ENCODE measurements around the gene ATXN1. TPM values are rescaled to one million over a fixed set of nuclear protein-coding genes. Genes with fewer than 3 reads are reported as not detected.

The ATXN1 gene
- total and polyA plus RNA-seq, 2 of the 13 experiments (the other 11 are each of a cell fraction or from before 2014, with no cell fraction given) = 20.7 to 39.5 TPM

DNA sequence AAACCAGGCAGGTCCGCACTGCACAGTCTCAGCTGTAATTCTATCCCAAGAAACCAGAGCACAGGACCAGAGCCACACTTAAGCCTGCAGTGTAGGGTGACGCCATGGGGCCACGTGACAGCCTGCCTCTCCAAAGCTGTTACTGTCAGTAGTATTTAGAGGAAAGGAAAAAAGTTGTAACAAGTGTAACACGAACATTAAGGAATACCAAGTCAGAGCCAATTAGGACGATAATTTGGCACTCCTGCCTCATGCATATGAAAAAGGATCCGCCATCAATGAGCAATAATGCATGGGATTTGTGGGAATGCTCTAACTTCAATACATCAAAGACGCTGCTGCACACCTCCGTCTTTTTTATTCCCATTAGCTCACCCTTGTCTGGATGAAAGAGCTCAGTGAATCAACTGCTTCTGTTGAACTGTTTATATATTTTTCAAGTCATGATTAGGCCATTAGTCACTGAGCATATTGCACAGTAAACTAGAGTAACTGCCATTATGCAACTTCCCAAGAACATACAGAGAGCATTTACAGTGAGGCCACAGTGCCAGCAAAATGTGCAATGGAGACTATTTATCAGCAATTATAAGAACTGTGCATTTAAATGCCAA is 79.9 kb downstream of the ATXN1 start (continued):
- TF ChIP-seq GMEB2 (CRISPR knock-in tag; IDR thresholded peaks at IDR 0.05; ENCODE audit: low read depth) (no peak), SKI (IDR thresholded peaks at IDR 0.05; ENCODE audit: partially characterized antibody) (no peak), NCOA2 (CRISPR knock-in tag; IDR thresholded peaks at IDR 0.05) (peak; percentile 65; the same call in 1 of the 2 replicates), HNF4A (CRISPR knock-in tag; IDR thresholded peaks at IDR 0.05) (no peak), MYPOP (CRISPR knock-in tag; IDR thresholded peaks at IDR 0.05) (peak; percentile 41; the same call in 1 of the 2 replicates), NPAS2 (CRISPR knock-in tag; IDR thresholded peaks at IDR 0.05; ENCODE audit: borderline replicate concordance) (no peak), GATAD2A (CRISPR knock-in tag; IDR thresholded peaks at IDR 0.05) (peak; percentile 93)
- TF ChIP-seq, protein P1, sequence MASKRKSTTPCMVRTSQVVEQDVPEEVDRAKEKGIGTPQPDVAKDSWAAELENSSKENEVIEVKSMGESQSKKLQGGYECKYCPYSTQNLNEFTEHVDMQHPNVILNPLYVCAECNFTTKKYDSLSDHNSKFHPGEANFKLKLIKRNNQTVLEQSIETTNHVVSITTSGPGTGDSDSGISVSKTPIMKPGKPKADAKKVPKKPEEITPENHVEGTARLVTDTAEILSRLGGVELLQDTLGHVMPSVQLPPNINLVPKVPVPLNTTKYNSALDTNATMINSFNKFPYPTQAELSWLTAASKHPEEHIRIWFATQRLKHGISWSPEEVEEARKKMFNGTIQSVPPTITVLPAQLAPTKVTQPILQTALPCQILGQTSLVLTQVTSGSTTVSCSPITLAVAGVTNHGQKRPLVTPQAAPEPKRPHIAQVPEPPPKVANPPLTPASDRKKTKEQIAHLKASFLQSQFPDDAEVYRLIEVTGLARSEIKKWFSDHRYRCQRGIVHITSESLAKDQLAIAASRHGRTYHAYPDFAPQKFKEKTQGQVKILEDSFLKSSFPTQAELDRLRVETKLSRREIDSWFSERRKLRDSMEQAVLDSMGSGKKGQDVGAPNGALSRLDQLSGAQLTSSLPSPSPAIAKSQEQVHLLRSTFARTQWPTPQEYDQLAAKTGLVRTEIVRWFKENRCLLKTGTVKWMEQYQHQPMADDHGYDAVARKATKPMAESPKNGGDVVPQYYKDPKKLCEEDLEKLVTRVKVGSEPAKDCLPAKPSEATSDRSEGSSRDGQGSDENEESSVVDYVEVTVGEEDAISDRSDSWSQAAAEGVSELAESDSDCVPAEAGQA (IDR thresholded peaks at IDR 0.05; ENCODE audit: low read depth) = no peak
- TF ChIP-seq, protein P1 (CRISPR knock-in tag; IDR thresholded peaks at IDR 0.05; ENCODE audit: borderline replicate concordance) = no peak
- TF ChIP-seq, protein P2, sequence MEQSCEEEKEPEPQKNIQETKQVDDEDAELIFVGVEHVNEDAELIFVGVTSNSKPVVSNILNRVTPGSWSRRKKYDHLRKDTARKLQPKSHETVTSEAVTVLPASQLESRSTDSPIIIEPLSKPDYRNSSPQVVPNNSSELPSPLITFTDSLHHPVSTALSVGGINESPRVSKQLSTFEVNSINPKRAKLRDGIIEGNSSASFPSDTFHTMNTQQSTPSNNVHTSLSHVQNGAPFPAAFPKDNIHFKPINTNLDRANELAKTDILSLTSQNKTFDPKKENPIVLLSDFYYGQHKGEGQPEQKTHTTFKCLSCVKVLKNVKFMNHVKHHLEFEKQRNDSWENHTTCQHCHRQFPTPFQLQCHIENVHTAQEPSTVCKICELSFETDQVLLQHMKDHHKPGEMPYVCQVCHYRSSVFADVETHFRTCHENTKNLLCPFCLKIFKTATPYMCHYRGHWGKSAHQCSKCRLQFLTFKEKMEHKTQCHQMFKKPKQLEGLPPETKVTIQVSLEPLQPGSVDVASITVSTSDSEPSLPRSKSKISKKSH (CRISPR knock-in tag; IDR thresholded peaks at IDR 0.05; ENCODE audit: borderline replicate concordance) = no peak
